HT-29 (cell line): ENCODE results near the gene DENND2D. TPM values are rescaled to one million over a fixed set of nuclear protein-coding genes. Genes with fewer than 3 reads are reported as not detected.

ENCODE experiments used
- DNase-seq: peaks from one replicate; pipeline ENCODE4 v3.0.0-alpha.2; 2015; ENCODE audit warnings: low spot score
- total RNA-seq: library from RNA; depleted of rRNA; stranded (reverse); fragments of >200 nt; shearing (Covaris generic); gene quantifications from 2 replicates; pipeline ENCODE4 v1.2.3, GENCODE V29; 2014; rRNA removed

Gene DENND2D, protein sequence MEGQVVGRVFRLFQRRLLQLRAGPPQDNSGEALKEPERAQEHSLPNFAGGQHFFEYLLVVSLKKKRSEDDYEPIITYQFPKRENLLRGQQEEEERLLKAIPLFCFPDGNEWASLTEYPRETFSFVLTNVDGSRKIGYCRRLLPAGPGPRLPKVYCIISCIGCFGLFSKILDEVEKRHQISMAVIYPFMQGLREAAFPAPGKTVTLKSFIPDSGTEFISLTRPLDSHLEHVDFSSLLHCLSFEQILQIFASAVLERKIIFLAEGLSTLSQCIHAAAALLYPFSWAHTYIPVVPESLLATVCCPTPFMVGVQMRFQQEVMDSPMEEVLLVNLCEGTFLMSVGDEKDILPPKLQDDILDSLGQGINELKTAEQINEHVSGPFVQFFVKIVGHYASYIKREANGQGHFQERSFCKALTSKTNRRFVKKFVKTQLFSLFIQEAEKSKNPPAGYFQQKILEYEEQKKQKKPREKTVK
- 81.0 and 82.1 TPM in 2 replicates for total RNA-seq

DNA sequence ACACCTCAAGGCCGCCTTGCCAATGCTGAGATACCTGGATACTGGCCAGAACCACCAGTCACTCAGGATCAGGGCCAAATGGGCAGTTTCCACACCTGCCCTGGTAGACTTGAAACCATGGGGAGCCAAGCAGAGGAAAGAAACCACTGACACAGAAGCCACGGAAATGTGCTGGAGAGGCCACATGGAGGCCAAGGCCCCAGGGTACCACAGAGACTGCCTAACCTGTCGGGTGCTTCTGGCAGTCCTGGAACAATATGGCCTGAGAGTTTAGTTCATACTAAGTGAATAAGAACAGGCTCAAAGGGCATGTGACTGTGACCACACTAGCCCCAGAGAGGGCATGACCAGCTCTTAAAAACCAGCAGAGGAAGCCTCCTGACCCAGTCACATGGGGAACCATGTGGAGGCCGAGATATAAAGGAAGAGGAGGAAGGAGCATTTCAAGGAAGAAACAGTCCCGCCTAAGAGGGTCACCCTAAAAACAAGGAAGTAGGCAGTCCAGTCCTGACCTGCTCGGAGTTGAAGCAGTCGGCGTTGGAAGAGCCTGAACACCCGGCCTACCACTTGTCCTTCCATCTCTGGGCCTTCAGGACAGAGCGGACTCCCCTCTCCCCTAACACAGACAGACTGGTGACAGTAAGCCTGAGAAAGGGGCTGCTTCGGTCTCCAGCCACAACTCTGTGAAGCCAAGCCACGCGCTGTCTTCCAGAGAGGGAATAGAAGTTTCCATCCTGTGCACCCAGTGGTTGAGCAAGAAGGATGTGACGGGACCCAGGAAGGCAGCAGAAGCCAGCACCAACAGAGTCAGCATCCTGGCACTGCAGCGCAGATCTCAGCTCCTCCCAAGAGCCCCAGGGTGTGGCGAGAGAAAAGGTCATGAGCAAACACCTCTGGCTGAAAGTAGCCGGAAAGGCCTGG lies at the start of gene DENND2D:
DENND2D (minus strand) TSS at position 766 of the 921 bp plus-strand sequence; CDS start at position 579, 187 bp downstream.
- DNase-seq: peak; percentile 83

DNA sequence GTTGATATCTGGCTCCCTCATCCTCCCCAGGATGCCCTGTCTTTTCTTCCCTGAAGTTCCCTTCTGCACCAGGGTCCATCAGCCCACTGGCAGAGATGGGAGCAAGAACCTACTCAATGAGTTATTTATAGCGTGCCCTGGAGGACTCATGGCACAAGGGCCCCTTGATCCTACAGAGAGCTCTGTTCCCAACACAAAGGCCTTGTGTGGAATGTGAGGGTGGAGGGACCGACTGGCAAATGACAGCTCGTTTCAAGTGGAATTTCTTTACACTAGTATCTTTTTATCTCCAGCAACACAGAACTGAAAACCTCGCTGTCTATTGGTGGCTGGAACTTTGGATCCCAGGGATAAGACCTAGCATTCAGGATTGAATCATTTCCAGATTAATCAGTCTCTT lies 49.5 kb upstream of the DENND2D start:
- DNase-seq: no peak

DNA sequence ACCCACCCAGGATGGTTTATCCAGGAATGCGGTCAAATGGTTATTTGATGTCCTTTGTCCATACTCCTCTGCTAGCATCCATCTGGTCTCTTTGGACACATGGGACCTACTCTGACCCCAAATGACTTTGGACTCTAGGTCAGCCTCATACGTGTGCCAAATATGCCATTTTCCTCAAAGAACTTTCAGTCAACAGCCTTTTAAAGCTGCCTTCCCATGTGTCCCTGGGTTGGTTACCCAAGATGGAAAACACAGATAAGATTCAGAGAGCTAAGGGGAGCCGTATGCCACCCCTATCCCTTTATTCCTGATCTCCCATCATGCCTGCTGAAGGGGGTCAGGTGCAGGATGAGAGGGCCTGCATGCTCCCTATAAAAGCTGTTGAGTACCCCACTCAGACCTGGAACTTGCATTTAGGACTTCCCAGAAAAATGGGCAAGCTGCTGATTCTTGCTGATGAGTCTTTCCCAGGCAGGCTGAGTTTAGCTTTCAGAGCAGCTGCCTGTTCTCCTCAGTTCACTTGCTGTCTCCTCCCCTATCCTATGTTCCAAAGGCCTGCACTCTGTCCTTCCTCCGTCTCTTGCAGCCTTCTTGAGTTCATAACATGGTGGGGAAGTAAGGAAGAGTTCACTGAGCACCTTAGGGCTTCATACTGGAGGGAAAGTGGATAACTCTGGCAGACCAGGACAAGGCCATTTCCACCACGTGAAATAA lies 46.8 kb upstream of the DENND2D start:
- no peak for DNase-seq

DNA sequence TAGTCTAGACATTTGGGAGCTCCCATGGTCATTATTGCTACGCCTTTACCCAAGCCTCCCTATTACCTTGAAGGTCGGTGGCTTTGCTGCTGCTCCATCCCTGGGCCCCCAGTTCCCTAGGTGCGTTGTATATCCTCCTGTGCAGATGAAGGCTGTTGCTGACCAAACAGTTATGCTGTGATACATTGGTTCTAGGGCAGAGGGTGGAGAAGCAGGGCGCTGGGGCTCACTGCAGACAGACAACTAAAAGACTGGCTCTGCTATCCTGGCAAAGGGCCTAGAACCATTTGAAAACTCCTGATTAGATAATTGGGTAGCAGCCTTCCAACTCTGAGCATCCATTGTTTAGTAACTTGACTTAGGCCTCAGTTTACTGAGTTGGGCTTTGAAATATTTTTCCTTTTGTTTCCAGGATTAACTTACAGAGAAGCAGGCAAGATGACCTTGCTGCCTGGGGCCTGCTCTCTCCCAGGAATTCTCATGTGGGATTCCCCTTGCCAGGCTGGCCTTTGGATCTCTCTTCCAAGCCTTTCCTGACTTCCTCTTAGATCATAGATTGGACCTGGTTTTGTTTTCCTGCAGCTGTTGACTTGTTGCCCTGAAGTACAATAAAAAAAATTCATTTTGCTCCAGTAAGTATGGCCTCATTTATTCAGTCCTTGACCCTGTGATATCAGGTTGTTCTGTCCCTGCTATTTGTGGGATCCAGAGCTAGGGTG lies 42.5 kb upstream of the DENND2D start:
- DNase-seq: no peak

DNA sequence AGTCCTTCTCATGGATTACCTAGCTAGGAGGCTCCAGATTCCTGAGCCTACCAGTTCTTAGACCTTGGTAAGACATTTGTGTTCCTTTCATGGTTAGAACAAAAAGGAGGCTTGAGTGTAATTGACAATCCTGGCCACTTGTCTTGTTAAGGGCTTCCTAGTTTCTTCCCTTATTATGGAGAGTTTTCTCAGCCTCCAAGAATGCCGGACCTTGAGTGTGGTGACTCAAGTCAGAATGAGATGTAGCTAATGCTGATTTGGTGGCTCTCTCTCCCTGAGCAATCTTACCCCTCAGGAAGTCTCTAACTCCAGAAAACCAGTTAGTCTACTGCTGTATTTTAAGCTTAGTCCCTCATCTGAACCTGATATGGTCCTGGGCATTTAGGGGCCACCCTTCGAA lies 41.4 kb upstream of the DENND2D start:
- DNase-seq: no peak

DNA sequence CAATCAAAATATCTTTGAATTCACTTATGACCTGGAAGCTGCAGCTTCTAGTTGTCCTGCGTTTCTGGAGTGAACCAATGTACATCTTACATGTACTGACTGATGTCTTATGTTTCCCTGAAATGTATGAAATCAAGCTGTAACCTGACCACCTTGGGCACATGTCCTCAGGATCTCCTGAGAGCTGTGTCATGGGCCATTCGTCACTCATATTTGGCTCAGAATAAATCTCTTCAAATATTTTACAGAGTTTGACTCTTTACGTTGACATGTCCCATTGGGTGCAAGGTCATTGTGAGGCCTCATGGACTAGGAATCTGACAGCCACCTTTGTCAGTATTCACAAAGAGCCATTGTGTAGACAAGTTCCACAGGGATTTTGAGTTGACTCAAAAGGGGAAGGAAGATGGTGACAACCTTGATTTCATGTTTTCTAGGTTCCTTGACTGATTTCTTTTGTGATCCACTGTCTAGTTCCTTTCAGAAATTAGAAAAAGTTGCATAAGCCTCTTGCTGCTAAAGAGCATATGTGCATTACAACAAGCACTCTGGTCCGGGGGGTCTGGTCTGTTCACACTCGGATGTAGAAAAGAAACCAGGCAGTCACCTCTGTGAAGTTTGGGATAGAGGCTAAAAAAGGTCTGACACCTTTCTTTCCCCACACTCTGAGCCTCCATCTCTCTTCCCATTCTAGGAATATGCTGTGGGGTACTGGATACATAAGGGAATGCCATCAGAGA lies 37.8 kb upstream of the DENND2D start:
- DNase-seq: no peak

DNA sequence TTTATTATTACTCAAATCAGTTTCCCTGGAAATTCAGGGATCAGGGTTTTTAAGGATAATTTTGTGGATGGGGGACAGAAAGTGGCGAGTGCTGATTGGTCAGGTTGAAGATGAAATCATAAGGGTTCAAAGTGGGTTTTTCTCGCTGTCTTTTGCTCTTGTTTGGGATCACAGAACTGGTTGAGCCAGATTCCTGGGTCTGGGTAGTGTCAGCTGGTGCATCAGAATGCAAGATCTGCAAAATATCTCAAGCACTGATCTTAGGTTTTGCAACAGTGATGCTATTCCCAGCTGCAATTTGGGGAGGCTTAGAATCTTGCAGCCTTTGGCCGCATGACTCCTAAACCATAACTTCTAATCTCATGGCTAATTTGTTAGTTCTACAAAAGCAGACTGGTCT lies 36.4 kb upstream of the DENND2D start:
- DNase-seq: peak; percentile 17

DNA sequence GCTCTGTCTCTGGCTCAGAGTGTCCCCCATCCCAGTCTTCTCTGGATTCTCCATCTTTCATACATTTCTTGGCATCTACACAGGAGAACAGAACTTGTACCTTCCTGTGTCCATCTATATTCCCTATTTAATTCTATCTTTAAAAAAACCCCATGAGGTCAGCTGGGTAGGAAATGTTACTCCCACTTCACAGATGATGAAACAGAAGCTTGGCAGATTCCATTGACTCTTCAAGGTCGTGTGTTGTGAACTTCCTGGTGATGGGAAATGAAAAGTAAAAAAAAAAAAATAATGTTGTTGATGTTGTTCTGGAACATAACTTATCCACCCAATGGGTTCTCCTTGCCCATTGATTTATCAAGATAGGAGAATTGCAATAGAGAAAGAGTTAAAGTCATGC lies 35.9 kb upstream of the DENND2D start:
- no peak for DNase-seq

DNA sequence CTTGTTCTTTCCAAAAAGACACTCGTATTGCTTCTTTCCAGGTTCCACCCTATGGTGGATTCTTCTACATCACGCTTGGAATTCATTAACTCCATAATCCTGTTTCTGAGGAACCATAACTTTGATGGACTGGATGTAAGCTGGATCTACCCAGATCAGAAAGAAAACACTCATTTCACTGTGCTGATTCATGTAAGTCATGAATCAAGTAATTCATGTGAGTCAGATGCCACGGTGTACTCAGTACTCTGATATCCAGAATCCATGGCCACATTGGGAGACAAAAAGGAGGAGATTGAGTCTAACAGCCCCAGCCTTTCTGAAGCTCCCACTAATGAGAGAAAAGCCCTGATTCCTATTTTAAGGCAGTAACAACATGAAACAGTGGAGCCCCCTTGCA lies 34.4 kb upstream of the DENND2D start:
- no peak for DNase-seq

DNA sequence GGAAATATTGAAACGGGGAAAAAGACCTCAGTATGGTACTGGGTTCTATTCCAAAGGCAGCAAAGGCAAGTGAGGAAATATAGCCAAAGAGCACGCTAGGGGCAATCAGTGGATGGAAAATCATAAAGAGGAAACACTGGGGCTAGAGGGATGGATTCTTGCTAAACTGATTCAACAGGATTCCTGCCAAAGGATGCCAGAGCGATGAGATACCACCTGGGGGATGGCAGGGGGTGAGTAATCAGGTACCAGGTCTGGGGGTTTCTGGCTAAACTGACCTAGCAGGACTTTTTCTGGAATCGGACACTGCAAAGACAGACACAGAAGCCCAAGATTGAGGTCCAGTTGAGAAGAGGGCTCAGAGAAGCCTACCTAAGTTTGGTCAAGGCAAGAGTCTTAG lies 33.8 kb upstream of the DENND2D start:
- no peak for DNase-seq

DNA sequence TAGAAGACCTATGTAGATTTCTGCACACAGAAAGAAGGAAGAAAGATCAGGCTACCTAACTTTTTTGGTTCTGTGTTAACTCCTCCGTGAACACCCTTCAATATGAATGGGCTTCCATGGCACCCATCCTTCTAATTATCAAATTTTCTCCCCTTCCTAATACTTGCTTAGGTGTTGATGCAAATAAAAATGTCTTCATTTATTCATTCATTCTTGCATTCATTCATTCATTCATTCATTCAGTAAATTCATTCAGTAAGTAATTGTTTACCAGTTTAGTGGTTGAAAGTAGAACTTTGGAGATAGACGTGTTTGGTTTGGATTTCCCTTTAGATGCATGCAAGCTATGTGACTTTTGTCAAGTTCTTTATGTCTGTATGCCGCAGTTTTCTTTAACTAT lies 31.7 kb upstream of the DENND2D start:
- no peak for DNase-seq

DNA sequence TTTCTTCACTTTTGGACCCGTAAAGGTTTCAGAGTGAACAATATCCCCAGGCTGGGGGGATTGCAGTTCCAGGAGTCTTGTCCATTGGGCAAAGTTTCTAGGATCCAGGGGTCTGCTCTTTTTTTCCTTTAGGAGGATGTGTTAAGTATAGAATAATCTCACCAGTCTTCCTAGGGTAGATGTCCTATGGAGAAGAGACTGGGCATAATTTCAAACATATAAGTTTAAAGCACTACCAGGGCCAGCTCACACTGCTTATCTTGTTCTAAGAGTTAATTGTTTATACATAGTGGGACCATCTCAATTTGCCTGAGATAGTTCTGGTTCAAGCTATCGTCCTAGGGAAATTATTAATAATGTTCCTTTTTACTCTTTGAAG lies 28.3 kb upstream of the DENND2D start:
- no peak for DNase-seq

DNA sequence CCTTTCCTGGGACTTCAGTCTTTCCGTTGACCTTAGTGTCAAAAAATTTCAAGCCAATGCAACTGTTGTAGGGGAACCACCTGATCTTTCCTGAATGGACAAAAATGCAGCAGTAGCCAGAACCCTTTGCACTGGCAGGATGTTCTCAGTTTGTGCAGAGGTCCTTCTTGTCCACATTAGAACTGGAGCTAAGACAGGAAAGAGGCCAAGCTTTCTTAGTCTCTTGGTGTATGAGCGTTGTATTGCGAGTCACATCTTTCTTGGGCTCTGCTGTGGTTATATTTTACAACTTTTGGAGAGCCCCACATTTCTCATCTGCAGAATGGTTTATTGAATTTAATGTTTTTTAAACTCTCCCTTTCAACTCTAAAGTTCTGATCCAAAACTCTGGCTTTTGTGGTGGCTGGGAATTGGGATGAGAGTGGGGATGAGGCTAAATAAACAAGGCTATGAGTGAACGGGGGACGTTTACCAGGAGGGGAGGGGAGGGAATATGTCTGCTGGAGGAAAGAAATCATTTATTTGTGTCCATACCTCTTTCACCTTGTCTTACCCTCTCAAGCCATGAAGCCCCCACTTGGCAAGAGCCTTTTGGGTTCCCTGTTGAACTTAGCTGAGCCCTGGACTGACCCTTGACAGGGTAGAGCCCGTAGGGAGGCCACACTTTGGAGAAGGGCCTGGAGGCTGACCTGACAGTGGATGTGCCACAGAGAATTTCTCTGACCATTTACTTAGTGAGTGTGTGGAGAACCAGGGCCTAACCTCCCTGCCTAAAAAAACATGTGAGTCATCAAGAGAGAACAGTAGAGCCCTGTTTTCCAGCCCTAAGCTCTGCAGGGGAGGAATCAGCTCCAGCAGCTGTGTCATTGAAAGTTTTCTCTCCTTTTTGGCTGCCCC lies 27.7 kb upstream of the DENND2D start:
- peak; percentile 48 for DNase-seq

DNA sequence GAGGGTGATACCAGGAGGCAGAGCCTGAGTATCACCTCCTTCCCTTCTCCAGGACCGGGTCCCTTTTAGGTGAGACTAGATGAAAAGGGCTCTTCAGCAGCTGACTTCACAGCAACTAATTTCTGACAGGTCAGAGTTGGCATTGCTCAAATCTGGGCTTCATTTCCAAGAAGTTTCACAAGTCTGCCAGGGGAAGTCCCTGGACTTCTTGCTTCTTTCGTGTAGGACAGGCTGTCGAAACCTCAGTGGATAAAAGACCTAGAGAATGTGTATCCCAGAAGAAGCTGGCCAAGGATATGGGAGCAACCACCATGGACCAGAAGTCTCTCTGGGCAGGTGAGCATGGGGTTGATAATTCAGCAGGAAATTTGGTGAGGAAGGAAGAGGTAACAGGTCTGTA lies 27.0 kb upstream of the DENND2D start, which contains the start of gene CHI3L2:
CHI3L2 (plus strand) TSS at position 280 of the 400 bp plus-strand sequence; CDS start at position 297, 17 bp downstream.
- DNase-seq: no peak

DNA sequence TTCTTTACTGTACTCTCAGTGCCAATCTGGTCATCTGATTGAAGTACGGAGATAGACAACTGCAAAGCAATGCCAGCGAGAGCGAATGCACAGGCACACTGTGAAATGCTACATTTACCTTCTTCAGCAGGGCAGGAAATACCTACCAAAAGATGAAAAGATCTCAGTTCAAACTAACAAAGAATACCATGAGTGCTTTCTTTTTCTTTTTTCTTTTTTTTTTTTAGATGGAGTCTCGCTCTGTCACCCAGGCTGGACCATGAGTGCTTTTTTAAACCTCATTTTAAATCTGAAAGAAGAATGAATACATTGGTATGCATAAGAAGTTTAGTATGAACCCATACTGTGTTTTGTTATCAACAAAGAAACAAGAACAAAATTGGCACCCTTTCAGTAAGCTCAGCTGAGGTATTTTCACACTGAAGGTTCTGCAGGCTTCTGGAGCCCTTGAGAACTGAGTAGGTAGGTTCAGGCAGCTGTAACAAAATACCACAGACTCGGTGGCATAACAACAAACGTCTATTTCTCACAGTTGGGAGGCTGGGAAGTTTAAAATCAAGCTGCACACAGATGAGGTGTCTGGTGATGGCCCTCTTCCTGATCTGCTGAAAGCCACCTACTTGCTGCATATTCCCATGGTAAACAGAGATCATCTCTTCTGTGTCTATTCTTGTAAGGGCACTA lies 25.4 kb upstream of the DENND2D start:
- no peak for DNase-seq

DNA sequence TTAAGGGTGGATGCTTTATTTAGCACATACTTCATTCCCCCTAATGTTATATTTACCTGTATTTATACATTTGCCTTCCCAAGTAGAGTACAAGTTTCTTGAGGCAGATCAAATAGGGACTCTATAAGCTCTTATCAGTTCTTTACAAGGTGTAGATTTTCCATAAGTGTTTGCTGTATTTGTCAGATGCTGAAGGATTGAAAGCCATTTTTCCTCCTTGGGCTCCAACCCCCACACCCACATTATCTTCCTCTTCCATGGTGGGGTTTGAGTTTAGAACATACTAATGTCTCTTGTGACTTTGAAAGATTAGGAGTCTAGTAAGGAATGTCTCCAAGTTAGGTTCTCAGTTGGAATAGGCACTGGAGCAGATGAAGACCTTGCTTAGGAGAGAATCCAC lies 24.6 kb upstream of the DENND2D start:
- DNase-seq: no peak

DNA sequence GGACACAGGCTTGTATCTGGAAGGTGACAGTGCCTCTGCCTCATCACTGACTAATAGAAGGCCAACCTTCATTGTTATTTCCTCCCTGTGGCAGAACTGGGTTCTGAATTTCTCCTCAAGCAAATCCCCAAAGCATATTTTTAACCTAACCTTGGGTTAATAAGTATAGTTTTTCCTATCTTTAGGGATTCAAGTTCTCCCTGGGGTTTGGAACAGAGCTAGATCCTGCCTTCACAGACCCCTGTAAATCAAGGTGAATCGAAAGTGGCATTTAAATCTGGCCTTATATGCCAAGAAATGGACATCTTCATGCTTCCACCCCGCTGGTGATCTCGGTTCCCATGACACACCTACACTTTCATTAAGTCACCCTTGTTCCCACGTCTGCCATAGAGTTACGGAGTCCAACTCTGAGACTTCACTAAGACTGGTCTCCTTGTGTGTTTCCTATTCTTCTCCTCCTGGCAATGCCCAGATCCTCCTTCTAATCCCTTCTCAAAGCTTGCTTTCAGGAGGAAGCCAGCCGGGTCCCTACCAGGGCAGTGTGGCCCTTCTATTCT lies 22.8 kb upstream of the DENND2D start:
- no peak for DNase-seq
